Erythroblast (primary cell): ENCODE results near the gene DHX38.
"Not testable (repeated sequence)": the region's sequence is repeated elsewhere in the genome, so short reads cannot be mapped to it uniquely, and the experiment has no call there.

Experiments used
- GATA1 ChIP-seq: IDR thresholded peaks from 2 replicates; pipeline ENCODE4 v1.6.1; 2011; ENCODE audit warnings: low read depth, mild to moderate bottlenecking, control low read depth, low read length, moderate library complexity
- POLR2A ChIP-seq: IDR thresholded peaks from 2 replicates; pipeline ENCODE4 v1.6.1; 2011; ENCODE audit warnings: mild to moderate bottlenecking, low read length

GRCh38 chr16:72076991-72077706, 16.5 kb upstream of the DHX38 start:
- TF ChIP-seq GATA1, POLR2A: not testable (repeated sequence)
